Measurements from ENCODE around the gene ZFPM1.
"Not testable (repeated sequence)": the region's sequence is repeated elsewhere in the genome, so short reads cannot be mapped to it uniquely, and the experiment has no call there.

Gene ZFPM1

GRCh38 chr16:88453217-88453531 is at the start of gene ZFPM1:
ZFPM1 (plus strand) TSS chr16:88453280; CDS start chr16:88453639, 359 bp downstream.
- no peak for DNase-seq

GRCh38 chr16:88403794-88404581 is 49.1 kb upstream of the ZFPM1 start:
- no peak for DNase-seq

GRCh38 chr16:88404769-88405168 is 48.3 kb upstream of the ZFPM1 start:
- DNase-seq, result no peak

GRCh38 chr16:88405216-88406060 is 47.6 kb upstream of the ZFPM1 start:
- no peak for DNase-seq

GRCh38 chr16:88406096-88407041 is 46.7 kb upstream of the ZFPM1 start:
- no peak for DNase-seq

GRCh38 chr16:88407042-88407420 is 46.0 kb upstream of the ZFPM1 start:
- DNase-seq, result no peak

DNA sequence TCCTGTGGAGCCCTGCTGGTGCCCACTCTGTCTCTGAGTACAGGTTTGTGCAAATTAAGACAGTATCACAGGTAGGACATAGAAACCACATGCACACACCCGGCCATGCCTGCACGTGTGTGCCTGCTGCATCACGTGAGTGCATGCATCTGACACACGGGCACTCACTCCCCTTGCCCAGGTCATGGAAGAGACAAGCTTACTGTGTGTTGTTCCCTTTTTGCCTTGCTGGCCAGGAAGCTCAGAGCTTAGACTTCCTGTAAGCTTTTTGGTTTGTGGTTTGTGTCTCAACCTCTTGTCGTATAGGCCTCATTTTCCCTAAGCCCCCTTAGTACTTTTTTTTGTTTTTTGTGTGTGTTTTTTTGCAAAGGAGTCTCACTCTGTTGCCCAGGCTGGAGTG is 45.3 kb upstream of the ZFPM1 start:
- DNase-seq, result no peak

DNA sequence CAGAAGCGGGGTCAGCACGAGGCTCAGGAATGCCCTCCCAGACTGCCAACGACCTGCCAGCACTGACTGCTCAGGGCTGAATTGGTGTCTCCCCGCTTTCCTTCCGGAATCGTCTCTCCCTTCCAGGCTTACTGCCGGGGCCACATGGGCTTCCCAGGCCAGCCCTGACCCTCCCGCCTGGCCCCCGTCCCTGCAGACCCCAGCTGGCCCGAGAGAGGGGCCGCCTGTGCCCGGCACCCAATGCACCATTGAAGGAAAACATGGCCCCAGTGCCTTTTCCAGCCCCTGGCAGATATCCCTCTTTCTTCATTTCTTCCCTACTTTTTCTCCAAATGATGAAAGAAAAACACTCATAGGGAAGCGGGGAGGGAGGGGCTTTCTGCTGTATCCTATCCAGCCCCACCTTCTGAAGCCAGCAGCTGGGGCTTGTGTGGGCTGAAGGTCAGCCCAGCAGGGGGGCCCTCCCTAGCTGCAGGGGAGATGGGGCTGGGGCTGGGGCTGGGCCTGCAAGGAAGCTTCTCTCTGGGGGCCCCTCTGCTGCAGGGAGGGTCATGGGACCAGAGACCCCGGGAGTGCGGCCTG is 44.4 kb upstream of the ZFPM1 start:
- no peak for DNase-seq

DNA sequence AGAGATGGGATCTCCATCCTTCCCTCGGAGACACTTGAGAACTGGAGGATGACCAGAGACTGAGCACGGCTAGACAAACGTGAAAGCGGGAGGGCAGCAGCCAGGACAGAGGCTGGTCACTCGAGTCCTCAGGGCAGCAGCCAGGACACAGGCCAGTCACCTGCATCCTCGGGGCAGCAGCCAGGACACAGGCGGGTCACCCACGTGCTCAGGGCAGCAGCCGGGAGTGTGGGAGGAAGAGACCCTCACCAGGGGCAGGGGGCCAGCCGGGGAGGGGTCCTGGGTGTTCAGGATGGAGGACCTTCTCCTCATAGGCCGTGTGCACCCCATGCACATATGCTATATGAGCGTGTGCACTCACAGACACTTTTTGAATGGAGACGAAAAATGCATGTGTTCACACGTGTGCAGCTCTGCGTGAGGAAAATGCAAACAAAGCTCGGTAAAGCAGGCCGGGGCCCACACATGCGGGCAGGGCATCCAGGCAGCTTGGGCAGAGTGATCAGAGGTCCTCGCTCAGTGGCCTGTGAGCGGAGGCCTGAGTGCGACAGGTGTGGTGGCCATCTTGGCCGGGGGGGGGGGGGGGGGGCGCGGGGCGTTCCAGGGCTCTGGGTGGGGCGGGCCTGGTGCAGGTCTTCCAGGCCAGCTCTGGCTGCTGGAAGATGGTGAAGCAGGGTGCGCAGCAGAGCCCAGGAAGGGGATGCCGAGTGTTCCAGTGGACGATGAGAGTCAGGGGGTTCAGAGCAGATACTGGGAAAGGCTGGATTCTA is 43.6 kb upstream of the ZFPM1 start:
- no peak for DNase-seq

GRCh38 chr16:88410297-88410968 is 42.6 kb upstream of the ZFPM1 start:
- DNase-seq, result not testable (repeated sequence)

DNA sequence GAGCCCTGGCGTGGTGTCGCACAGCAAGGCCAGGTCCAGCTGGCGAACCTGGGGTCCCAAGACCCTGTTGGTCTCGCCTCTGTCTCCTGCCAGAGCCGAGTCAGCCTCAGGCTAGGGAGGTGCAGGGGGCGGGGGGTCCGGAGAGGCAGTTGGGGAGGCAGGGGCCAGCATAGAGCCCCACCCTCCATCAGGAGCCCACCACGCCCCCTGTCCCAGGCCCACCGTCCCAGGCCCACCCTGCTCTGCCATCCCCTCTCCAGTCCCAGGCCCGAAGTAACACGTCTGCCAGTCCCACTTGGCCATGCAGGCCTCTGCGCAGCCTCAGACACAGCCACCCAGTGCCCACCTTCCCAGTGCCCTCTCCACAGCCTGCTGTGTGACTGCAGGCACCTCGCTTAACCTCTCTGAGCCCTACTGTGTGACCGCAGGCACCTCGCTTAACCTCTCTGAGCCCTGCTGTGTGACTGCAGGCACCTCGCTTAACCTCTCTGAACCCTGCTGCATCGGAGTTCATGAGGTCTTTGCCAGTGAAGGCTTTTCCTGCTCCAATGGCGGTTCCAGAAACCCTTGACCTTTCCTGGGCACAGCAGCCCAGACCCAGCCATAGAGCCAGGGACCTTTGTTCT is 41.0 kb upstream of the ZFPM1 start:
- no peak for DNase-seq

DNA sequence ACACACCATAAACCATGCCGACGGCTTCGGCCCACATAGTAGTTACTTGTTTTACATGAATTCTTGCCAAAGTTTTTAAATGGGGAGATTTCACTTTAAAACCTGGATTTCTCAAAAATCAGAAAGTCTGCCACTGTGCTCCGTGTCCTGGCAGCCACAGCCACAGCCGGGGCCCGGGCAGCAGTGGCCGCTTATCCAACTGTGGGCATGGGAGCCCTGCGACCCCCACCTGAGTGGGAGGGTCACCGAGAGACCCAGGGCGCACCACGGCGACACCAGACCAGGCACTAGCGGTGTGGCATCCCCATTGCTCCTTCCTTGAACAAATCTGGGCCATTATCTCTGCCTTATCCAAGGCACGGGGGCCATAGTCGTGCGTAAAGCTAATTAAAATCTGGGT is 40.3 kb upstream of the ZFPM1 start:
- DNase-seq, result no peak

- DNase-seq, result no peak
These were observed 39.8 kb upstream of the ZFPM1 start for GRCh38 chr16:88413231-88413630.

DNA sequence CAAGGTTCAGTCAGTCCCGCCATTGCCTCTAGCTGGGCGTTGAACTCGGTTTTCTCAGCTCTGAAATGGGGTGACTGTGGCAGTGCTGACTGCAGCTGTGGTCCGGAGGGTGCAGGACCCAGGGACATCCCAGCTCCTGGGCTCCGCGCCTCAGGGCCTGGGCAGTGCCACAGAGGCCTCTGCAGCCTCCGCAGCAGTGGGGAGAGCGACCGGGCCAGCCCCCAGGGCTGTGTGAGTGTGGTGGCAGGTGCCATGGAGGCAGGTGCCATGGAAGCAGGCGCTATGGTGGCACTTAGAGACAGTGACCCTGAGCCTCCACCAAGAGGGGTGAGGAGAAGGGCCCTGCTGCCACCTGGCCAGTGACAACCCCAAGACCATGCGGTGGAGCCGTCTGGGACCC is 39.4 kb upstream of the ZFPM1 start:
- no peak for DNase-seq

- DNase-seq, result no peak
These were observed 38.3 kb upstream of the ZFPM1 start for GRCh38 chr16:88414521-88415380.

DNA sequence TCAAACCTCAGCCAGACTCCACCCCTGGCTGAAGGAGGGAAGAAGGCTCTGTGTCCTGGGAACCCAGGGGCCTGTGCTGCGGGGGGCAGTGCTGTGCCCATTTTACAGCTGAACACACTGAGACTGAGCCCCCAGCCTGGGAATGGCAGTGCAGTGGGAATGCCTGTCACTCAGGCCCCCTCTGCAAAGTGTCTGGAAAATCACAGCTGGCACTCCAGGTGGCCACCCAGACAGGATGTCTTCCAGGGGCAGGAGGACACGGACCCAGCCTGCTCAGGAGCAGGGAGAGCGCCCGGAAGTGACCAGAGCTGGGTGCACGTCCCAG is 37.7 kb upstream of the ZFPM1 start:
- DNase-seq, result no peak

DNA sequence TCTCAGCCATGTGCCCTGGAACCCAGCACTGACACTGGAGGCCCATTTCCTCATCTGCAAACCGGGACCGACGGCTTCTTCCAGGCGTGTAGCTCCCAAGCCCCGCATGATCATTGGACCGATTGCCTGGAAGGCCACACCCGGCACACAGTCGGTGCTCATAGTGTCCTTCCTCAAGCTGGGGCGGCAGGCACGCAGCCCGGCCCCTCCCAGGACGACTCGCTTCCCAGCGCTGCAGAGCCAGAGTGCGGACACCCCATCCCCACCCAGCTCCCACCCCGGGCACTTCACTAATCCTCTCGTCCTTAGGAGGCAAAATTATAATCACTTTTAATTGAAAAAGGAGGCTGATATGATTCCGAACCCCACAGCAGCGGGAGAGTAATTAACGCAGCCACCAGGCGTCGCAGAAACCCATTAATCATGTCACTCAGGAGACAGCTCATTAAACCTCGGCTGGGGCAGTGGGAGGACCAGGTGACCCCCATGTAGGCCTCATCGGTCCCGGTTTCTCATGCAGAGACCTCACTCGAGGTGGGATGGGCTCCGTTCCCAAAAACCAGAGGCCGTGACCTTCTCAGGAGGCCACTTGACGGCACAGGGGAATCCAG is 37.3 kb upstream of the ZFPM1 start:
- DNase-seq, result no peak

- no peak for DNase-seq
These were observed 36.4 kb upstream of the ZFPM1 start for GRCh38 chr16:88416686-88417085.

GRCh38 chr16:88417684-88418476 is 35.2 kb upstream of the ZFPM1 start:
- no peak for DNase-seq
